Neutrophil (primary cell): Measurements from ENCODE around the gene CTNNA2.
"Not testable (repeated sequence)": the region's sequence is repeated elsewhere in the genome, so short reads cannot be mapped to it uniquely, and the experiment has no call there.

Experiments
- H3K27ac ChIP-seq: fragments of 200-600 bp; sonication (generic); 2 replicates; pipeline ENCODE4 v1.5.1; 2016; ENCODE audit warnings: mild to moderate bottlenecking, moderate library complexity
- H3K27me3 ChIP-seq: fragments of 200-600 bp; sonication (generic); 2 replicates; pipeline ENCODE4 v1.6.0; 2016; ENCODE audit warnings: mild to moderate bottlenecking
- H3K36me3 ChIP-seq: fragments of 200-600 bp; sonication (generic); 2 replicates; pipeline ENCODE4 v1.5.1; 2017
- H3K4me1 ChIP-seq, 2 experiments: fragments of 200-600 bp in 1 of 2; sonication (generic) in 1 of 2; 1 replicate in 1 of 2; 2 replicates in 1 of 2; pipeline versions ENCODE4 v1.5.1 to v1.6.1; 2013 to 2016; ENCODE audit warnings: low read depth in 1 of 2, low read length in 1 of 2, mild to moderate bottlenecking in 1 of 2, moderate library complexity in 1 of 2; ENCODE audit not compliant: control insufficient read depth in 1 of 2, insufficient read depth in 1 of 2
- H3K4me3 ChIP-seq, 2 experiments: fragments of 200-600 bp in 1 of 2; sonication (generic) in 1 of 2; 1 replicate in 1 of 2; 2 replicates in 1 of 2; pipeline ENCODE4 v1.5.1; 2013 to 2016; ENCODE audit warnings: low read depth in 1 of 2, low read length in 1 of 2, mild to moderate bottlenecking in 1 of 2, moderate library complexity in 1 of 2
- H3K9me3 ChIP-seq: fragments of 200-600 bp; sonication (generic); 2 replicates; pipeline ENCODE4 v1.5.1; 2016
- CTCF ChIP-seq: fragments of 200-600 bp; sonication (generic); IDR thresholded peaks from 2 replicates; pipeline ENCODE4 v1.5.1; 2016; ENCODE audit warnings: antibody characterized with exemption

Gene CTNNA2

GRCh38 chr2:80028584-80028983 lies 515.7 kb downstream of the CTNNA2 start:
- Histone ChIP-seq H3K9me3 (no peaks in the 10 kb centered on the region), H3K36me3 (no peaks in the 10 kb centered on the region), H3K4me3 (no peak overlapping the region), H3K27me3 (no peaks in the 10 kb centered on the region), H3K4me1 (no peaks in the 10 kb centered on the region), H3K27ac (no peak overlapping the region)
- no peak for TF ChIP-seq CTCF

GRCh38 chr2:80030135-80030534 lies 517.3 kb downstream of the CTNNA2 start:
- Histone ChIP-seq H3K36me3 (no peaks in the 10 kb centered on the region), H3K27me3 (no peaks in the 10 kb centered on the region), H3K4me1 (no peaks in the 10 kb centered on the region), H3K4me3 (no peak overlapping the region), H3K27ac (no peak overlapping the region), H3K9me3 (no peaks in the 10 kb centered on the region)
- no peak for TF ChIP-seq CTCF

- H3K36me3 ChIP-seq, H3K27ac ChIP-seq, H3K27me3 ChIP-seq, H3K9me3 ChIP-seq, H3K4me1 ChIP-seq, H3K4me3 ChIP-seq: not testable (repeated sequence)
Measured at GRCh38 chr2:80032684-80033083, 519.8 kb downstream of the CTNNA2 start.

GRCh38 chr2:80035749-80036285 lies 523.0 kb downstream of the CTNNA2 start:
- no peak for TF ChIP-seq CTCF

GRCh38 chr2:80037310-80037709 lies 524.5 kb downstream of the CTNNA2 start:
- Histone ChIP-seq H3K27me3 (no peaks in the 10 kb centered on the region), H3K36me3 (no peaks in the 10 kb centered on the region), H3K9me3 (no peaks in the 10 kb centered on the region), H3K4me3 (no peak overlapping the region), H3K27ac (no peak overlapping the region), H3K4me1 (no peaks in the 10 kb centered on the region)
- TF ChIP-seq CTCF = no peak

More at GRCh38 chr2:80035749-80036285, 523.0 kb downstream of the CTNNA2 start:
- no peaks in the 10 kb centered on the region for H3K36me3 ChIP-seq
- no peaks in the 10 kb centered on the region for H3K27me3 ChIP-seq
- H3K4me1 ChIP-seq = no peaks in the 10 kb centered on the region
- no peak overlapping the region for H3K27ac ChIP-seq
- H3K9me3 ChIP-seq = no peaks in the 10 kb centered on the region
- no peak overlapping the region for H3K4me3 ChIP-seq

GRCh38 chr2:80040226-80040625 lies 527.4 kb downstream of the CTNNA2 start:
- Histone ChIP-seq H3K4me3 (no peak overlapping the region), H3K4me1 (no peaks in the 10 kb centered on the region), H3K9me3 (no peaks in the 10 kb centered on the region), H3K36me3 (no peaks in the 10 kb centered on the region), H3K27ac (no peak overlapping the region), H3K27me3 (no peaks in the 10 kb centered on the region)
- no peak for TF ChIP-seq CTCF
